GM12892 (cell line): ENCODE results near the gene PCSK5. TPM values are rescaled to one million over a fixed set of nuclear protein-coding genes. Genes with fewer than 3 reads are reported as not detected.
"Not testable (repeated sequence)": the region's sequence is repeated elsewhere in the genome, so short reads cannot be mapped to it uniquely, and the experiment has no call there.

Experiments
- DNase-seq: peaks from one replicate; pipeline ENCODE4 v3.0.0; 2011; ENCODE audit not compliant: insufficient read length
- FAIRE-seq: peaks from 2 replicates; lab custom pipeline; 2011; peaks lifted over from hg19 to GRCh38; lab: Jason Lieb, UNC
- POLR2A ChIP-seq: IDR thresholded peaks from 2 replicates; pipeline ENCODE4 v1.6.1; 2011; ENCODE audit warnings: low read depth, low read length, control low read depth
- POLR2AphosphoS5 ChIP-seq: IDR thresholded peaks from 2 replicates; pipeline ENCODE4 v1.6.1; 2011; ENCODE audit warnings: low read depth, low read length, control low read depth
- TAF1 ChIP-seq: IDR thresholded peaks from 2 replicates; pipeline ENCODE4 v1.6.1; 2011; ENCODE audit warnings: low read depth, mild to moderate bottlenecking, control low read depth, low read length, borderline replicate concordance
- polyA plus RNA-seq: library from polyadenylated mRNA; unstranded; fragments of >200 nt; gene quantifications from one replicate; pipeline ENCODE4 v1.2.1, GENCODE V29; 2012; ENCODE audit warnings: missing spikeins, inconsistent platforms; ENCODE audit not compliant: missing spikeins

PCSK5 gene
- polyA plus RNA-seq, result 0.06 TPM

DNA sequence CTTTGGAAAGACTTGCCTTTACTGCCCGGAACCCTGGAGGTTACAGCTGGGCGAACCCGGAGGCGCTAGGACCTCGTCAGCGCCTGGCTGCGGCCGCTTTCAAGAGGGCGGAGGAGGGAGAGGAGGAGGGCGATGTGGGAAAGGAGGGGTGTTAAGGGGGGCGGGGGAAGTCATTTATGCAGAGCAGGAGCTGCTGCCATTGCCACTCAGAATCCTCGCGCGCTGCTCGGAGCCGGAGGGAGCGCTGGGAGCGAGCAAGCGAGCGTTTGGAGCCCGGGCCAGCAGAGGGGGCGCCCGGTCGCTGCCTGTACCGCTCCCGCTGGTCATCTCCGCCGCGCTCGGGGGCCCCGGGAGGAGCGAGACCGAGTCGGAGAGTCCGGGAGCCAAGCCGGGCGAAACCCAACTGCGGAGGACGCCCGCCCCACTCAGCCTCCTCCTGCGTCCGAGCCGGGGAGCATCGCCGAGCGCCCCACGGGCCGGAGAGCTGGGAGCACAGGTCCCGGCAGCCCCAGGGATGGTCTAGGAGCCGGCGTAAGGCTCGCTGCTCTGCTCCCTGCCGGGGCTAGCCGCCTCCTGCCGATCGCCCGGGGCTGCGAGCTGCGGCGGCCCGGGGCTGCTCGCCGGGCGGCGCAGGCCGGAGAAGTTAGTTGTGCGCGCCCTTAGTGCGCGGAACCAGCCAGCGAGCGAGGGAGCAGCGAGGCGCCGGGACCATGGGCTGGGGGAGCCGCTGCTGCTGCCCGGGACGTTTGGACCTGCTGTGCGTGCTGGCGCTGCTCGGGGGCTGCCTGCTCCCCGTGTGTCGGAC, at the start of gene PCSK5:
Gene PCSK5 (plus strand): TSS at position 202 of the 805 bp plus-strand sequence. CDS start 509 bp downstream, at position 711.
- TF ChIP-seq POLR2A, result no peak
- no peak for TF ChIP-seq TAF1
- TF ChIP-seq POLR2AphosphoS5, result no peak
- FAIRE-seq, result no peak
- DNase-seq, result peak; percentile 39

GRCh38 chr9:75844321-75844720, 46.2 kb upstream of the PCSK5 start:
- no peak for FAIRE-seq
- no peak for DNase-seq
- TF ChIP-seq POLR2A (no peak), TAF1 (no peak), POLR2AphosphoS5 (no peak)

GRCh38 chr9:75845806-75846205, 44.7 kb upstream of the PCSK5 start:
- no peak for DNase-seq
- FAIRE-seq, result no peak
- TF ChIP-seq POLR2AphosphoS5 (no peak), TAF1 (no peak), POLR2A (no peak)

- TF ChIP-seq POLR2AphosphoS5 (no peak), TAF1 (no peak), POLR2A (no peak)
- FAIRE-seq (no peak), DNase-seq (no peak)
These were observed 43.4 kb upstream of the PCSK5 start for GRCh38 chr9:75847085-75847484.

DNA sequence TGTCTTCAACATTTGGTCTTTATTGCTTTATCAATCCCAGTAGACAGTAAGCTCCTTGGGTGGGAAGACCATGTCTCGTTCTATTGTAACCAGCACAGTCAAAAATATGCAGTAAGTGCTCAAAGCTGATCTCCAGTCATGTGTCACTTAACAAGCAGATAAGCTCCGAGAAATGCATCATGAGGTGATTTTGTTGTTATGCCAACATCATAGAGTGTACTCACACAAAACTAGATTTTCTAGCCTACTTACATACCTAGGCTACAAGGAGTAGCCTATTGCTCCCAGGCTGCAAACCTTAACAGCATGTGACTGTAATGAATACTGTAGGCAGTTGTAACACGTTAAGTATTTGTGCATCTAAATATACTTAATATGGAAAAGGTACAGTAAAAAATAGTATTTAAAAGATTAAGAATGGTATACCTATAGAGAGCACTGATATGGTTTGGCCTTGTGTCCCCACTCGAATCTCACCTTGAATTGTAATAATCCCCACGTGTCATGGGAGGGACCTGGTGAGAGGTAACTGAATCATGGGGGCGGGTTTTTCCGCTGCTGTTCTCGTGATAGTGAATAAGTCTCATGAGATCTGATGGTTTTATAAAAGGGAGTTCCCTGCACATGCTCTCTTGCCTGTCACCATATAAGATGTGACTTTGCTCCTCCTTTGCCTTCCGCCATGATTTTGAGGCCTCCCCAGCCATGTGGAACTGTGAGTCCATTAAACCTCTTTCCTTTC, 39.8 kb upstream of the PCSK5 start:
- DNase-seq (no peak), FAIRE-seq (no peak)
- TF ChIP-seq POLR2A (no peak), TAF1 (no peak), POLR2AphosphoS5 (no peak)

DNA sequence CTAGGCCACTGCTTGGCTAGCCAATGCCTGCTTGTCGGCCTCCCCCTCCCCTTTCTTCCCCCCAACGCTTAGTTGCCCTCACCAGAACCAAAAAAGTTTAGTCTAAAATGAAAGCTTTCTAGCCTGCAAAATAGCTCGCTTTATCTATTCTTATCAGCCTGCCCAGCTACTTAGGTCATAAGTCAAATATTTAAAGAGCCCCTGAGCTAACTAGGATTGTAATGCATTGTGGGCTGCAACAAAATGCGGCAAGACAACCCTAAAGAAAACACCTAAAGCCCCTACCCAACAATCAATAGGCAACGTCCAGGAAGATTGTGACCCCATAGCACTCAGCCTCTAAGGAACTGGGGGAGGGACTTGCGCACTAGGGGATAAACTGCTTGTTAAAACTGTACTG, 38.6 kb upstream of the PCSK5 start:
- FAIRE-seq (no peak), DNase-seq (no peak)
- TF ChIP-seq POLR2A, result no peak
- TF ChIP-seq TAF1, result no peak
- no peak for TF ChIP-seq POLR2AphosphoS5

- DNase-seq, result no peak
- TF ChIP-seq POLR2AphosphoS5, result no peak
- no peak for TF ChIP-seq TAF1
- no peak for TF ChIP-seq POLR2A
- FAIRE-seq, result no peak
These were observed 37.7 kb upstream of the PCSK5 start for GRCh38 chr9:75852746-75853145.

GRCh38 chr9:75855509-75855908, 35.0 kb upstream of the PCSK5 start:
- TF ChIP-seq TAF1 (no peak), POLR2A (no peak), POLR2AphosphoS5 (no peak)
- no peak for DNase-seq
- no peak for FAIRE-seq

- DNase-seq (no peak), FAIRE-seq (no peak)
- no peak for TF ChIP-seq TAF1
- TF ChIP-seq POLR2AphosphoS5, result no peak
- TF ChIP-seq POLR2A, result no peak
These were observed 31.9 kb upstream of the PCSK5 start for GRCh38 chr9:75858497-75859092.

DNA sequence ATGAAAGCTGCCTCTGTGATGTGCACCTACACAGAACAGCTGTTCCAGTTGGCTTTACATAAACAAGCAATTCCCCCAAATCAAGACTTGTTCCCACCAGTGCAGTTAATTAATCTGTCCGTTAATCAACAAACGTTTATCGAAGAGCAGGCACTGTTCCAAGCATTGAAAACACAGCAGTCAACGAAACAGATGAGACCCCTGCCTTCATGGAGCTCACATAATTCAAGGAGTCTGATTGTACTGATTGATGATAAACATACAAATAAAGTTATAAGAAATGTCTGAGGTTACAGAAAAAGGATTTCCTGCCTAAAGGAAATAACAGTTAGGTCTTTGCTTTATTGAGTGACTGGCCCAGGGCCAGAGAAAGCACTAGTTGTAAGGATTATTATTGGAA, 26.2 kb upstream of the PCSK5 start:
- TF ChIP-seq TAF1 (no peak), POLR2AphosphoS5 (no peak), POLR2A (no peak)
- FAIRE-seq (no peak), DNase-seq (no peak)

- FAIRE-seq (no peak), DNase-seq (no peak)
- TF ChIP-seq POLR2AphosphoS5, result no peak
These were observed 24.1 kb upstream of the PCSK5 start for GRCh38 chr9:75866273-75866871.

DNA sequence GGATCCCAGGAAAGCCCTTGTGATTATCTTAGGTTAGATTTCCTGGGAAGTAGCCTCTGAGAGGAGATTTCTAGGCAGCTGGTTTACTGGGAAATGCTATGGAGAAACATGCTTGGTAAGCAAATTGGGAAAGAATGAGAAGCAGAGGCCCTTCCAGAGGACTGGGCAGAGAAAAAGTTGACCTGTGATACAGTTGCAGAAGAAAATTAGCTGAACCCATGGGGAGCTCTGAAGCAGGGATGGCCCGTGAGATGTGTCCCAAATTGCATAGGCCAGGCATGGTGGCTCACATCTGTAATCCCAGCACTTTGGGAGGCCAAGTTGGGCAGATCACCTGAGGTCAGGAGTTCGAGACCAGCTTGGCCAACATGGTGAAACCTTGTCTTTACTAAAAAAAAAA, 21.9 kb upstream of the PCSK5 start:
- not testable (repeated sequence) for FAIRE-seq, DNase-seq

- FAIRE-seq, result no peak
- no peak for TF ChIP-seq TAF1
- TF ChIP-seq POLR2AphosphoS5, result no peak
- TF ChIP-seq POLR2A, result no peak
- no peak for DNase-seq
These were observed 21.2 kb upstream of the PCSK5 start for GRCh38 chr9:75869236-75869635.

- TF ChIP-seq POLR2A, result no peak
- DNase-seq (no peak), FAIRE-seq (no peak)
These were observed 20.0 kb upstream of the PCSK5 start for GRCh38 chr9:75870450-75870849.
